HCT116 (cell line): ENCODE data around the gene OR2A14. TPM values are rescaled to one million over a fixed set of nuclear protein-coding genes. Genes with fewer than 3 reads are reported as not detected.

Experiments
- ATAC-seq: fragments of 200-7000 bp; cut with Tn5 transposase; 2 replicates; pipeline ENCODE4 v1.9.1; 2020; ENCODE audit warnings: mild to moderate bottlenecking, moderate library complexity
- BruUV-seq: library from RNA; stranded (reverse); fragments of 400-500 nt; replicated peaks from 2 replicates; lab custom pipeline; 2021; lab: Mats Ljungman, UMichigan
- CTCF ChIA-PET: fragments of 300-600 bp; sonication (Branson Sonifier 250); formaldehyde crosslinking; loops from one replicate; lab custom pipeline; 2021; ENCODE audit warnings: antibody characterized with exemption; lab: Charles Lee
- POLR2A ChIA-PET: fragments of 300-600, 350-600 bp; sonication (Branson Sonifier 250); formaldehyde crosslinking; loops from one replicate; lab custom pipeline; 2021; ENCODE audit warnings: antibody characterized with exemption; lab: Charles Lee
- RAD21 ChIA-PET, 2 experiments: fragments of 300-600 bp; sonication (Branson Sonifier 250); formaldehyde crosslinking; loops; one replicate each; lab custom pipeline; 2023; ENCODE audit warnings: low total read pairs in 2 of 2; ENCODE audit not compliant: uncharacterized antibody in 2 of 2, unreplicated experiment in 2 of 2, low non-redundant PET in 1 of 2; lab: Charles Lee
- DNase-seq: peaks from one replicate; pipeline ENCODE4 v3.0.0-alpha.2; 2010; ENCODE audit warnings: low read depth, low spot score
- H2AFZ ChIP-seq: fragments of 200-600 bp; shearing (Covaris generic), sonication (generic); 2 replicates; pipeline ENCODE4 v1.6.1; 2017; ENCODE audit warnings: low read depth, mixed run types, mixed read lengths, antibody characterized with exemption, low read length; ENCODE audit not compliant: poor library complexity, severe bottlenecking
- H3K27ac ChIP-seq: 2 replicates; pipeline ENCODE4 v1.5.1; 2012; ENCODE audit warnings: low read depth, low read length
- H3K27me3 ChIP-seq: fragments of 200-600 bp; sonication (generic); 2 replicates; pipeline ENCODE4 v1.6.1; 2016; ENCODE audit warnings: mixed run types, low read length, mixed read lengths; ENCODE audit not compliant: insufficient read depth
- H3K36me3 ChIP-seq, 2 experiments: fragments of 200-500 bp in 1 of 2; fragments of 200-600 bp in 1 of 2; sonication (Bioruptor generic) in 1 of 2; sonication (generic) in 1 of 2; 2 replicates each; pipeline versions ENCODE4 v1.5.1 to v1.6.1; 2014 to 2016; ENCODE audit warnings: low read length in 2 of 2, inconsistent platforms in 1 of 2, mixed read lengths in 1 of 2, mixed run types in 1 of 2; ENCODE audit not compliant: insufficient read depth in 2 of 2, control insufficient read depth in 1 of 2
- H3K4me1 ChIP-seq, 2 experiments: fragments of 200-600 bp in 1 of 2; sonication (generic) in 1 of 2; 2 replicates each; pipeline versions ENCODE4 v1.5.1 to v1.6.1; 2012 to 2017; ENCODE audit warnings: low read length in 2 of 2, inconsistent platforms in 1 of 2, mild to moderate bottlenecking in 1 of 2, mixed read lengths in 1 of 2, mixed run types in 1 of 2, moderate library complexity in 1 of 2; ENCODE audit not compliant: insufficient read depth in 2 of 2, control insufficient read depth in 1 of 2
- H3K4me2 ChIP-seq: fragments of 200-600 bp; sonication (generic); 2 replicates; pipeline ENCODE4 v1.6.1; 2017; ENCODE audit warnings: mixed run types, low read length, mixed read lengths
- H3K4me3 ChIP-seq, 2 experiments: fragments of 200-600 bp in 1 of 2; sonication (generic) in 1 of 2; replicated peaks in 1 of 2; 2 replicates each; pipeline ENCODE4 v1.5.1; 2011 to 2016; ENCODE audit warnings: low read length in 2 of 2, control low read depth in 1 of 2, low read depth in 1 of 2, mild to moderate bottlenecking in 1 of 2, mixed read lengths in 1 of 2, mixed run types in 1 of 2
- H3K79me2 ChIP-seq: fragments of 200-600 bp; sonication (generic); 2 replicates; pipeline ENCODE4 v1.6.1; 2017; ENCODE audit warnings: mild to moderate bottlenecking, mixed run types, low read length, moderate library complexity, mixed read lengths; ENCODE audit not compliant: insufficient read depth
- H3K9ac ChIP-seq: fragments of 200-600 bp; sonication (generic); 2 replicates; pipeline ENCODE4 v1.6.1; 2016; ENCODE audit warnings: low read length, mixed read lengths
- H3K9me2 ChIP-seq: fragments of 200-600 bp; sonication (generic), shearing (Covaris generic); 2 replicates; pipeline ENCODE4 v1.6.1; 2017; ENCODE audit warnings: mixed run types, mild to moderate bottlenecking, moderate library complexity; ENCODE audit not compliant: insufficient read depth
- H3K9me3 ChIP-seq, 2 experiments: fragments of 200-500 bp in 1 of 2; fragments of 200-600 bp in 1 of 2; sonication (Bioruptor generic) in 1 of 2; sonication (generic) in 1 of 2; 2 replicates each; pipeline ENCODE4 v1.6.1; 2014 to 2017; ENCODE audit warnings: low read length in 2 of 2, mixed read lengths in 2 of 2, inconsistent platforms in 1 of 2, low read depth in 1 of 2, mild to moderate bottlenecking in 1 of 2, mixed run types in 1 of 2, moderate library complexity in 1 of 2; ENCODE audit not compliant: control insufficient read depth in 1 of 2, insufficient read depth in 1 of 2
- H4K20me1 ChIP-seq: fragments of 200-600 bp; sonication (generic), shearing (Covaris generic); 2 replicates; pipeline ENCODE4 v1.6.1; 2017; ENCODE audit warnings: mixed run types, mild to moderate bottlenecking, moderate library complexity; ENCODE audit not compliant: insufficient read depth
- MAX ChIP-seq: IDR thresholded peaks from 2 replicates; pipeline ENCODE4 v1.6.1; 2012
- ZNF274 ChIP-seq: fragments of 200-500 bp; sonication (Bioruptor generic); IDR thresholded peaks from 2 replicates; pipeline ENCODE4 v1.6.1; 2014; ENCODE audit warnings: mild to moderate bottlenecking, low read depth, low read length, inconsistent platforms
- intact Hi-C: fragments of 100-400 bp; cut with micrococcal nuclease; formaldehyde crosslinking; loops from 2 replicates; pipeline ENCODE4 v1.10.0; 2022
- total RNA-seq: library from RNA; stranded (reverse); gene quantifications from one replicate; pipeline ENCODE4 v1.2.1, GENCODE V29; 2021; ENCODE audit not compliant: unreplicated experiment

The OR2A14 gene
- total RNA-seq, 1 experiment from 2014 or later = not detected

GRCh38 chr7:144130730-144131129 is 7.8 kb downstream of the OR2A14 start:
- CTCF ChIA-PET = no interaction called here
- intact Hi-C loops = no loop called here
- no peaks in the 10 kb centered on the region for H3K9me3 ChIP-seq
- POLR2A ChIA-PET = no interaction called here
- no peak overlapping the region for H3K4me2 ChIP-seq
- no peak overlapping the region for H3K4me3 ChIP-seq
- ATAC-seq (no peak), DNase-seq (no peak)
- RAD21 ChIA-PET = no interaction called here
- no peak overlapping the region for H2AFZ ChIP-seq
- no peak overlapping the region for H3K27ac ChIP-seq
- no TSS peak for BruUV-seq
- H3K4me1 ChIP-seq = no peaks in the 10 kb centered on the region
- no peaks in the 10 kb centered on the region for H3K9me2 ChIP-seq
- no peaks in the 10 kb centered on the region for H3K36me3 ChIP-seq
- no peaks in the 10 kb centered on the region for H4K20me1 ChIP-seq
- H3K27me3 ChIP-seq = no peaks in the 10 kb centered on the region
- H3K9ac ChIP-seq = no peak overlapping the region
- H3K79me2 ChIP-seq = no peaks in the 10 kb centered on the region
- TF ChIP-seq MAX = no peak
- TF ChIP-seq ZNF274 = no peak

- no peaks in the 10 kb centered on the region for H3K79me2 ChIP-seq
- no peak for TF ChIP-seq MAX
- ChIA-PET CTCF (no interaction called here), POLR2A (no interaction called here), RAD21 (no interaction called here)
- H3K27ac ChIP-seq = no peak overlapping the region
- intact Hi-C loops = no loop called here
- no peak overlapping the region for H2AFZ ChIP-seq
- no peak overlapping the region for H3K9ac ChIP-seq
- H3K36me3 ChIP-seq = no peaks in the 10 kb centered on the region
- no peak for ATAC-seq
- H3K4me3 ChIP-seq = no peak overlapping the region
- no peaks in the 10 kb centered on the region for H4K20me1 ChIP-seq
- H3K9me2 ChIP-seq = no peaks in the 10 kb centered on the region
- no TSS peak for BruUV-seq
- no peaks in the 10 kb centered on the region for H3K9me3 ChIP-seq
- no peaks in the 10 kb centered on the region for H3K27me3 ChIP-seq
- H3K4me1 ChIP-seq = no peaks in the 10 kb centered on the region
- no peak for DNase-seq
- no peak overlapping the region for H3K4me2 ChIP-seq
Measured at GRCh38 chr7:144132262-144132661, 9.3 kb downstream of the OR2A14 start.
